ENCODE results near the gene APOBEC3C.
"Not testable (repeated sequence)": the region's sequence is repeated elsewhere in the genome, so short reads cannot be mapped to it uniquely, and the experiment has no call there.

APOBEC3C gene

GRCh38 chr22:38981992-38982927 is 31.8 kb upstream of the APOBEC3C start, which contains the start of gene APOBEC3B:
Gene APOBEC3B (plus strand): TSS chr22:38982347. CDS start chr22:38982454, 107 bp downstream.
- peak; percentile 92 for FAIRE-seq
- DNase-seq (ENCODE audit: low spot score) = peak; percentile 92

- FAIRE-seq (no peak), DNase-seq (ENCODE audit: low spot score) (peak; percentile 3)
Observed at GRCh38 chr22:38984224-38984623, 29.8 kb upstream of the APOBEC3C start.

- peak; percentile 91 for FAIRE-seq
- DNase-seq (ENCODE audit: low spot score) = peak; percentile 92
Observed at GRCh38 chr22:38984784-38985757, 29.0 kb upstream of the APOBEC3C start.

GRCh38 chr22:38986629-38987028 is 27.4 kb upstream of the APOBEC3C start:
- DNase-seq (ENCODE audit: low spot score) (no peak), FAIRE-seq (no peak)

GRCh38 chr22:38987171-38987895 is 26.7 kb upstream of the APOBEC3C start:
- no peak for FAIRE-seq
- DNase-seq (ENCODE audit: low spot score) = no peak

- DNase-seq (ENCODE audit: low spot score) (no peak), FAIRE-seq (no peak)
Observed at GRCh38 chr22:38989466-38989865, 24.6 kb upstream of the APOBEC3C start.

GRCh38 chr22:38992871-38993371 is 21.1 kb upstream of the APOBEC3C start:
- not testable (repeated sequence) for FAIRE-seq; DNase-seq (ENCODE audit: low spot score)

GRCh38 chr22:38996105-38996504 is 18.0 kb upstream of the APOBEC3C start:
- FAIRE-seq = no peak
- DNase-seq (ENCODE audit: low spot score) = no peak

GRCh38 chr22:38997518-38997917 is 16.5 kb upstream of the APOBEC3C start:
- FAIRE-seq (no peak), DNase-seq (ENCODE audit: low spot score) (no peak)

GRCh38 chr22:39003165-39003638 is 10.9 kb upstream of the APOBEC3C start:
- peak; percentile 74 for DNase-seq (ENCODE audit: low spot score)
- FAIRE-seq = peak; percentile 69

GRCh38 chr22:39007177-39007576 is 6.9 kb upstream of the APOBEC3C start:
- no peak for FAIRE-seq
- DNase-seq (ENCODE audit: low spot score) = no peak

GRCh38 chr22:39008271-39008850 is 5.7 kb upstream of the APOBEC3C start:
- DNase-seq (ENCODE audit: low spot score); FAIRE-seq: not testable (repeated sequence)

GRCh38 chr22:39010946-39011345 is 3.1 kb upstream of the APOBEC3C start:
- FAIRE-seq = no peak
- no peak for DNase-seq (ENCODE audit: low spot score)

- FAIRE-seq (no peak), DNase-seq (ENCODE audit: low spot score) (no peak)
Observed at GRCh38 chr22:39012533-39013511, 1.2 kb upstream of the APOBEC3C start.

- not testable (repeated sequence) for FAIRE-seq; DNase-seq (ENCODE audit: low spot score)
Observed at GRCh38 chr22:39013561-39013941, 506 bp upstream of the APOBEC3C start.

GRCh38 chr22:39014723-39015121 is 665 bp downstream of the APOBEC3C start:
- DNase-seq (ENCODE audit: low spot score); FAIRE-seq: not testable (repeated sequence)

- no peak for DNase-seq (ENCODE audit: low spot score)
- no peak for FAIRE-seq
Observed at GRCh38 chr22:39016592-39016991, 2.5 kb downstream of the APOBEC3C start.

- DNase-seq (ENCODE audit: low spot score) = no peak
- no peak for FAIRE-seq
Observed at GRCh38 chr22:39017596-39018365, 3.7 kb downstream of the APOBEC3C start.
